H1 (cell line): ENCODE results near the gene SNAPIN. TPM values are rescaled to one million over a fixed set of nuclear protein-coding genes. Genes with fewer than 3 reads are reported as not detected.

Experiments used
- CTCF ChIA-PET: fragments of 300-600 bp; sonication (Branson Sonifier 250); formaldehyde crosslinking; loops from one replicate; lab custom pipeline; 2021; ENCODE audit not compliant: partially characterized antibody; lab: Charles Lee
- POLR2A ChIA-PET: fragments of 300-600 bp; sonication (Branson Sonifier 250); formaldehyde crosslinking; loops from one replicate; lab custom pipeline; 2021; ENCODE audit warnings: inconsistent platforms; ENCODE audit not compliant: partially characterized antibody; lab: Charles Lee
- DNase-seq, 2 experiments: peaks; one replicate each; pipeline versions ENCODE4 v3.0.0 to v3.0.0-alpha.2; 2010 to 2022; ENCODE audit warnings: low spot score in 2 of 2, low read depth in 1 of 2, mixed read lengths in 1 of 2
- FAIRE-seq: peaks from 2 replicates; lab custom pipeline; 2011; peaks lifted over from hg19 to GRCh38; lab: Jason Lieb, UNC
- H2AFZ ChIP-seq: 2 replicates; pipeline ENCODE4 v1.8.1; 2012; ENCODE audit warnings: low read length, inconsistent platforms
- H2AK5ac ChIP-seq: 2 replicates; pipeline ENCODE4 v1.6.1; 2013; ENCODE audit warnings: low read depth, low read length
- H2BK120ac ChIP-seq: replicated peaks from 2 replicates; pipeline ENCODE3; 2013; ENCODE audit warnings: low read depth, low read length, inconsistent platforms
- H2BK12ac ChIP-seq: 2 replicates; pipeline ENCODE4 v1.6.1; 2013; ENCODE audit warnings: low read depth, low read length
- H2BK15ac ChIP-seq: 2 replicates; pipeline ENCODE4 v1.6.1; 2013; ENCODE audit warnings: low read length
- H2BK20ac ChIP-seq: 2 replicates; pipeline ENCODE4 v1.6.1; 2013; ENCODE audit warnings: low read length
- H2BK5ac ChIP-seq: 2 replicates; pipeline ENCODE4 v1.6.1; 2013; ENCODE audit warnings: low read depth, low read length
- H3K14ac ChIP-seq: 2 replicates; pipeline ENCODE4 v1.6.1; 2013; ENCODE audit warnings: inconsistent platforms; ENCODE audit not compliant: insufficient read length
- H3K18ac ChIP-seq: 2 replicates; pipeline ENCODE4 v1.6.1; 2013; ENCODE audit warnings: low read length; ENCODE audit errors: extremely low read depth
- H3K23ac ChIP-seq: 2 replicates; pipeline ENCODE4 v1.6.1; 2013; ENCODE audit warnings: inconsistent platforms; ENCODE audit not compliant: insufficient read length
- H3K23me2 ChIP-seq: 2 replicates; pipeline ENCODE4 v1.6.1; 2013; ENCODE audit warnings: low read depth, low read length
- H3K27ac ChIP-seq: 2 replicates; pipeline ENCODE4 v1.6.1; 2011; ENCODE audit warnings: low read depth, low read length, inconsistent platforms
- H3K27me3 ChIP-seq, 4 experiments: replicated peaks in 1 of 4; 1 replicate in 1 of 4; 2 replicates in 3 of 4; pipeline versions ENCODE4 v1.6.1 to v1.8.1; 2011 to 2013; ENCODE audit warnings: low read length in 3 of 4, mild to moderate bottlenecking in 3 of 4, inconsistent platforms in 2 of 4, mixed read lengths in 2 of 4, moderate library complexity in 1 of 4; ENCODE audit not compliant: control insufficient read depth in 3 of 4, insufficient read depth in 3 of 4; ENCODE audit errors: extremely low read depth in 1 of 4
- H3K36me3 ChIP-seq, 4 experiments: 2 replicates each; pipeline versions ENCODE4 v1.6.1 to v1.8.1; 2011 to 2013; ENCODE audit warnings: mild to moderate bottlenecking in 4 of 4, low read length in 3 of 4, moderate library complexity in 2 of 4, control low read depth in 1 of 4, inconsistent platforms in 1 of 4; ENCODE audit not compliant: insufficient read depth in 4 of 4, control insufficient read depth in 2 of 4
- H3K4ac ChIP-seq: replicated peaks from 2 replicates; pipeline ENCODE3; 2013; ENCODE audit warnings: low read length, low read depth, mixed read lengths, inconsistent platforms; ENCODE audit not compliant: insufficient read length
- H3K4me1 ChIP-seq, 4 experiments: replicated peaks in 1 of 4; 1 replicate in 1 of 4; 2 replicates in 3 of 4; pipeline versions ENCODE4 v1.6.1 to v1.8.1; 2011 to 2013; ENCODE audit warnings: low read length in 3 of 4, inconsistent platforms in 2 of 4, mixed read lengths in 1 of 4; ENCODE audit not compliant: insufficient read depth in 4 of 4, control insufficient read depth in 3 of 4
- H3K4me2 ChIP-seq, 2 experiments: 2 replicates each; pipeline versions ENCODE4 v1.6.1 to v1.8.1; 2011 to 2013; ENCODE audit warnings: low read depth in 2 of 2, low read length in 2 of 2, control low read depth in 1 of 2, inconsistent platforms in 1 of 2, mild to moderate bottlenecking in 1 of 2; ENCODE audit not compliant: insufficient read depth in 1 of 2
- H3K4me3 ChIP-seq, 4 experiments: fragments of 200-600, 300-600 bp in 1 of 4; sonication (generic), shearing (Covaris generic), sonication (Bioruptor Twin) in 1 of 4; 2 replicates each; pipeline versions ENCODE4 v1.5.1 to v1.8.1; 2011 to 2016; ENCODE audit warnings: low read length in 4 of 4, low read depth in 3 of 4, control low read depth in 2 of 4, inconsistent platforms in 2 of 4, mild to moderate bottlenecking in 2 of 4, mixed read lengths in 1 of 4, moderate library complexity in 1 of 4; ENCODE audit not compliant: insufficient read depth in 2 of 4; ENCODE audit errors: extremely low read depth in 1 of 4
- H3K56ac ChIP-seq: replicated peaks from 2 replicates; pipeline ENCODE3; 2013; ENCODE audit warnings: low read depth, mild to moderate bottlenecking, mixed read lengths, low read length, inconsistent platforms; ENCODE audit not compliant: insufficient read length
- H3K79me1 ChIP-seq: 2 replicates; pipeline ENCODE4 v1.6.1; 2013; ENCODE audit warnings: low read depth, low read length, control low read depth
- H3K79me2 ChIP-seq, 2 experiments: 2 replicates each; pipeline versions ENCODE4 v1.6.1 to v1.8.1; 2012 to 2013; ENCODE audit warnings: low read length in 2 of 2, mild to moderate bottlenecking in 2 of 2, inconsistent platforms in 1 of 2; ENCODE audit not compliant: insufficient read depth in 2 of 2, control insufficient read depth in 1 of 2
- H3K9ac ChIP-seq, 4 experiments: replicated peaks in 1 of 4; 1 replicate in 1 of 4; 2 replicates in 3 of 4; pipeline versions ENCODE4 v1.6.1 to v1.8.1; 2011 to 2013; ENCODE audit warnings: low read depth in 3 of 4, low read length in 3 of 4, control low read depth in 2 of 4, mild to moderate bottlenecking in 2 of 4, moderate library complexity in 2 of 4, inconsistent platforms in 1 of 4; ENCODE audit errors: extremely low read depth in 1 of 4
- H3K9me3 ChIP-seq, 2 experiments: 2 replicates each; pipeline versions ENCODE4 v1.6.1 to v1.8.1; 2012 to 2013; ENCODE audit warnings: mild to moderate bottlenecking in 2 of 2, moderate library complexity in 2 of 2, control low read depth in 1 of 2, inconsistent platforms in 1 of 2, low read depth in 1 of 2, low read length in 1 of 2, mixed read lengths in 1 of 2; ENCODE audit not compliant: insufficient read depth in 2 of 2
- H4K20me1 ChIP-seq, 2 experiments: replicated peaks in 1 of 2; 2 replicates each; pipeline versions ENCODE3 to v1.8.1; 2011 to 2013; ENCODE audit warnings: inconsistent platforms in 2 of 2, low read length in 2 of 2, mild to moderate bottlenecking in 1 of 2; ENCODE audit not compliant: insufficient read depth in 2 of 2, control insufficient read depth in 1 of 2
- H4K5ac ChIP-seq: 2 replicates; pipeline ENCODE4 v1.6.1; 2013; ENCODE audit warnings: low read length, low read depth, mixed read lengths, inconsistent platforms; ENCODE audit not compliant: insufficient read length
- H4K8ac ChIP-seq: 2 replicates; pipeline ENCODE4 v1.8.0; 2013; ENCODE audit warnings: mild to moderate bottlenecking, moderate library complexity, low read length, inconsistent platforms; ENCODE audit not compliant: insufficient read depth; ENCODE audit errors: extremely low read depth
- H4K91ac ChIP-seq: replicated peaks from 2 replicates; pipeline ENCODE3; 2013; ENCODE audit warnings: low read length, mixed read lengths, inconsistent platforms; ENCODE audit not compliant: insufficient read length
- CBX8 ChIP-seq: fragments of 300-800, 300-1000 bp; sonication (generic); IDR thresholded peaks from 2 replicates; pipeline ENCODE4 v1.7.1; 2016; ENCODE audit warnings: low read depth, low read length, borderline replicate concordance
- EGR1 ChIP-seq: IDR thresholded peaks from 2 replicates; pipeline ENCODE4 v1.6.1; 2011; ENCODE audit warnings: low read depth, low read length, borderline replicate concordance
- JUND ChIP-seq: IDR thresholded peaks from 2 replicates; pipeline ENCODE4 v1.6.1; 2011; ENCODE audit warnings: mild to moderate bottlenecking, improper control_type of control experiment, low read length
- KDM1A ChIP-seq: fragments of 200-600, 300-600 bp; sonication (generic); IDR thresholded peaks from 2 replicates; pipeline ENCODE4 v1.7.1; 2016; ENCODE audit warnings: mild to moderate bottlenecking, low read length, borderline replicate concordance
- MAFK ChIP-seq: IDR thresholded peaks from 2 replicates; pipeline ENCODE4 v1.6.1; 2012; ENCODE audit warnings: low read depth, mild to moderate bottlenecking, improper control_type of control experiment, low read length
- RNF2 ChIP-seq: fragments of 200-900, 300-1000 bp; sonication (generic); IDR thresholded peaks from 2 replicates; pipeline ENCODE4 v1.7.1; 2016; ENCODE audit warnings: borderline replicate concordance, low read depth, mild to moderate bottlenecking, antibody characterized with exemption, low read length; ENCODE audit not compliant: poor library complexity, severe bottlenecking; ENCODE audit errors: missing control alignments
- SIN3A ChIP-seq, 2 experiments: IDR thresholded peaks in 1 of 2; conservative IDR thresholded peaks in 1 of 2; 2 replicates each; pipeline ENCODE4 v1.6.1; 2011 to 2012; ENCODE audit warnings: low read length in 2 of 2, improper control_type of control experiment in 1 of 2, low read depth in 1 of 2, mild to moderate bottlenecking in 1 of 2
- SIRT6 ChIP-seq: IDR thresholded peaks from one replicate; pipeline ENCODE4 v1.7.1; 2012; ENCODE audit warnings: low read length, inconsistent platforms
- TAF1 ChIP-seq: IDR thresholded peaks from 2 replicates; pipeline ENCODE4 v1.6.1; 2011; ENCODE audit warnings: mild to moderate bottlenecking, low read depth, low read length
- WGBS, 2 experiments: shearing (Covaris generic) in 1 of 2; methylation state at CpG; one replicate each; pipeline versions ENCODE4 v1.1.6 to v1.1.7; 2013 to 2015; ENCODE audit warnings: low lambda C conversion rate in 2 of 2, mixed read lengths in 2 of 2, inconsistent platforms in 1 of 2, low coverage in 1 of 2, missing lambda C conversion rate in 1 of 2; ENCODE audit not compliant: insufficient replicate concordance in 2 of 2, insufficient coverage in 1 of 2, insufficient read length in 1 of 2; ENCODE audit errors: extremely low coverage in 1 of 2, missing lambda C conversion rate in 1 of 2; 5-methylcytosine and 5-hydroxymethylcytosine counted together
- polyA plus RNA-seq, 7 experiments: library from polyadenylated mRNA; depleted of rRNA in 3 of 7; stranded (reverse) in 5 of 7; unstranded in 2 of 7; fragments of >200 nt in 5 of 7; fragments of 200-250 nt in 2 of 7; gene quantifications; 1 replicate in 5 of 7; 2 replicates in 1 of 7; 4 replicates in 1 of 7; pipeline versions ENCODE4 v1.2.1 to v1.2.3, GENCODE V29; 2011 to 2013; ENCODE audit warnings: missing spikeins in 2 of 7, mixed read lengths in 2 of 7
- total RNA-seq: library from RNA; stranded (reverse); fragmentation: NEBNext Ultra II Directional; extraction: Animal tissue kit (Norgen Biotek cat#: 25700); gene quantifications from 2 replicates; pipeline ENCODE4 v1.2.1, GENCODE V29; 2021
- TF ChIP-seq, protein P1 (sequence below): IDR thresholded peaks from 2 replicates; pipeline ENCODE4 v1.6.1; 2012; ENCODE audit warnings: inconsistent platforms

Gene SNAPIN
- total and polyA plus RNA-seq, 2 of the 8 experiments (the other 6 are each of a cell fraction or from before 2014, with no cell fraction given): 25.7 to 31.1 TPM

DNA sequence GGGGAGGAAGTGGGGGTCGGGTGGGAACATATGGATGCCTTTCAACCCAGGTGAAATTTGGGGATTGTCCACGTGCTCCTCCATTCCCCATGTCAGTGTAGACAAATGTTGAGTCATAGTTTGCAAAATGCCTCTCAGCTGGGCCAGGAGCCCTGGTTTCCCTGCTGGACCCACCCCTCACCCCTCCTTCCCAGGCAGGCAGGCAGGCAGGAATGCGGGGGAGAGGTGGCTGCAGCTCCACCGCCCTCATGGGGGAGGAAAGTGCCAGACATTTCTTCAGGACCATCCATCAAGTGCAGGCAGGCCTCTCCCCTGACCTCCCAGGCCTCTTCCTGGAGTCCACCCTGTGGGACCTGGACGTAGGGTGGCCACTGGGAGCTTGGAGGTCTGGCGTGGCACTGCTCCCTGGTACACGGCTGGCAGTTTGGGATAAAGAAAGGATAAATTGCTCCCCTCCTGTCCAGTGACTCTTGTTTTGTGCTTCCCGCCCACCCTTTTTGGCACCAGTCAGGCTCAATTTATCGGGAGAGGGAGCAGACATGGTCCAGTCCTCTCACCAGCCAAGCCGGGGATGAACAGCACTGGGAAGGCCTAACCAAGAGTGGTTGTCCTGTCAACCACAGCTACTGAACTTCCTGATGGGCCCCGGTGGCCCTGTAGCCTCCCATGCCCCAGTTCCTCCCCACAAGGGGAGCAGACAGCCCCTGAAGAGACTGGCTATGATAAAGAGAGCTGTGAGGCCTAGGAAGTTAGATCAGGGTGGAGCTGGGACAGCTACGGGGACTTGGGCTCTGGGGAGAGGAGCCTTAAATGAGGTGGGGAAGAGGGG, 38.9 kb downstream of the SNAPIN start:
- peak overlapping the region; percentile 83 for H2BK12ac ChIP-seq
- ChIA-PET CTCF (interaction anchor here (0.6 to 3.1 kb wide), 11 partner anchors 9 to 185 kb away, joined by 3 to 17 read pairs (median 4); partner anchors contain the start of gene NPR1), POLR2A (interaction anchor here (0.9 to 2.2 kb wide), 16 partner anchors 10 to 266 kb away, joined by 3 to 11 read pairs (median 4); partner anchors contain the start of genes CHTOP, NPR1, S100A13 and SLC27A3)
- no peak overlapping the region for H3K56ac ChIP-seq
- H3K36me3 ChIP-seq: no peaks in the 10 kb centered on the region
- peak; percentile 23 to 62 for DNase-seq
- H3K79me2 ChIP-seq: no peaks in the 10 kb centered on the region
- peak overlapping the region; percentile 94 for H2BK15ac ChIP-seq
- H3K9me3 ChIP-seq: no peaks in the 10 kb centered on the region
- H3K4ac ChIP-seq: peak overlapping the region; percentile 63
- H3K79me1 ChIP-seq: no peaks in the 10 kb centered on the region
- H2BK120ac ChIP-seq: peak overlapping the region; percentile 77
- peak overlapping the region; percentile 84 for H3K18ac ChIP-seq
- H2AK5ac ChIP-seq: 0 out of 2 replicates have a peak overlapping the region, but pooled peaks have one; percentile 10
- H3K23me2 ChIP-seq: no peaks in the 10 kb centered on the region
- H3K14ac ChIP-seq: no peak overlapping the region
- H2AFZ ChIP-seq: peak overlapping the region; percentile 4; the same call in 1 of the 2 replicates
- peak overlapping the region; percentile 72 for H4K91ac ChIP-seq
- H3K27ac ChIP-seq: peak overlapping the region; percentile 35; the same call in 1 of the 2 replicates
- no peaks in the 10 kb centered on the region for H3K27me3 ChIP-seq
- H3K4me3 ChIP-seq: peak overlapping the region in 1 of 4 experiments; percentile 39; a peak in 1 of 8 replicates
- no peaks in the 10 kb centered on the region for H4K20me1 ChIP-seq
- WGBS, 2 experiments: 64% methylated on average over 11 of the region's 12 CpGs; no CpG with 5 or more reads in 1 of the 2 experiments
- H2BK5ac ChIP-seq: peak overlapping the region; percentile 92
- H3K4me2 ChIP-seq: peak overlapping the region; percentile 49 to 61
- H4K8ac ChIP-seq: peak overlapping the region; percentile 82
- H3K4me1 ChIP-seq: peaks cover 3 to 18% (median 12%) of the 10 kb centered on the region in 4 experiments
- no peak for FAIRE-seq
- peak overlapping the region; percentile 91 for H2BK20ac ChIP-seq
- H3K23ac ChIP-seq: no peak overlapping the region
- peak overlapping the region; percentile 75 for H4K5ac ChIP-seq
- peak overlapping the region in 1 of 4 experiments; percentile 6; a peak in 2 of 7 replicates for H3K9ac ChIP-seq
- TF ChIP-seq CBX8 (no peak), MAFK (peak; percentile 67; the same call in 1 of the 2 replicates), KDM1A (no peak), JUND (peak; percentile 27; the same call in 1 of the 2 replicates), SIRT6 (no peak), RNF2 (no peak), TAF1 (0 out of 2 replicates have a peak, but pooled peaks have one; percentile 38), EGR1 (no peak; the same call in 1 of the 2 replicates), SIN3A (conservative IDR thresholded peaks at IDR 0.05 in 1 of 2, IDR thresholded peaks at IDR 0.05 in 1 of 2; ENCODE audit: low read depth in 1 of 2, low read length in 2 of 2) (peak in 1 of 2 experiments; percentile 41; a peak in 1 of 4 replicates)
- TF ChIP-seq, protein P1, sequence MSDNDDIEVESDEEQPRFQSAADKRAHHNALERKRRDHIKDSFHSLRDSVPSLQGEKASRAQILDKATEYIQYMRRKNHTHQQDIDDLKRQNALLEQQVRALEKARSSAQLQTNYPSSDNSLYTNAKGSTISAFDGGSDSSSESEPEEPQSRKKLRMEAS: peak; percentile 74; the same call in 1 of the 2 replicates
